ENCODE measurements around the gene CELSR3. TPM values are rescaled to one million over a fixed set of nuclear protein-coding genes. Genes with fewer than 3 reads are reported as not detected.

The CELSR3 gene
- total RNA-seq, 3 donors from 2014 or later (not counting 1 experiment from before 2014, with no cell fraction given), result 2.0 to 3.4 (median 2.6) TPM

GRCh38 chr3:48642605-48643004 lies 20.1 kb downstream of the CELSR3 start:
- ATAC-seq, result no peak
- H3K36me3 ChIP-seq (ENCODE audit: control insufficient read depth, insufficient read depth, low read length), result no peaks in the 10 kb centered on the region
- WGBS (ENCODE audit: insufficient coverage), result 96% methylated on average over 12 of the region's 12 CpGs
- no peak overlapping the region for H3K27ac ChIP-seq (ENCODE audit: low read length)
- no peak for DNase-seq
- no peaks in the 10 kb centered on the region for H3K27me3 Mint-ChIP-seq (ENCODE audit: low read depth in 2 of 2)
- no peak overlapping the region for H3K27ac Mint-ChIP-seq
- TF ChIP-seq CTCF (IDR thresholded peaks at IDR 0.05), result no peak
- H3K9me3 ChIP-seq (ENCODE audit: control insufficient read depth, insufficient read depth, low read length), result no peaks in the 10 kb centered on the region
- no peaks in the 10 kb centered on the region for H3K9me3 Mint-ChIP-seq
- no peak overlapping the region for H3K4me3 ChIP-seq (ENCODE audit: low read length)
- H3K4me3 Mint-ChIP-seq, result no peak overlapping the region
- intact Hi-C loops (cut with micrococcal nuclease), result no loop called here
- peaks cover 0 to 3% of the 10 kb centered on the region in 2 donors for H3K4me1 Mint-ChIP-seq
- H3K4me1 ChIP-seq (ENCODE audit: control insufficient read depth, insufficient read depth, low read length), result no peaks in the 10 kb centered on the region
- no peaks in the 10 kb centered on the region for H3K36me3 Mint-ChIP-seq
- no peaks in the 10 kb centered on the region for H3K27me3 ChIP-seq (ENCODE audit: control insufficient read depth, insufficient read depth, low read length)

DNA sequence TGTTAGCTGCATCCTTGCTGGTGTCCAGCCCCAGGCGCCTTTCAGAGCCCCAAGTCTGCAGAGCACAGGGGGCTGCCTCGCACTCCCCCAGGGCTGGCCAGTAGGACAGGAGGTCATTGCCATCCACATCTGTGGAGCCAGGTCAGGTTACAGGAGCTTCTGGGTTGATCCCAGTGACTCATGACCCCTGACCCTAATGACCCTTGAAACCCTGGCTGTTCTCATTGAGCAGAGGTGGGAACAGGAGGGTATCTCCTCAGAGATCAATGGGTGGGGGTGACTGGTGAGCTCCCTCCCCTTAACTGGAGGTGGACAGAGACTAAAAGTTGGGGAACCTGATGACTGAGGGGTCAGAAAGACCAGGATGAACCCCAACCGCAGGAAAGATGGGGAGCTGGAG lies 21.3 kb downstream of the CELSR3 start:
- Histone ChIP-seq H3K27me3 (ENCODE audit: control insufficient read depth, insufficient read depth, low read length) (no peaks in the 10 kb centered on the region), H3K36me3 (ENCODE audit: control insufficient read depth, insufficient read depth, low read length) (no peaks in the 10 kb centered on the region), H3K4me3 (ENCODE audit: low read length) (no peak overlapping the region), H3K4me1 (ENCODE audit: control insufficient read depth, insufficient read depth, low read length) (peaks cover 2% of the 10 kb centered on the region), H3K27ac (ENCODE audit: low read length) (no peak overlapping the region), H3K9me3 (ENCODE audit: control insufficient read depth, insufficient read depth, low read length) (no peaks in the 10 kb centered on the region)
- H3K9me3 Mint-ChIP-seq, result no peaks in the 10 kb centered on the region
- DNase-seq (no peak), ATAC-seq (no peak)
- no peak overlapping the region for H3K27ac Mint-ChIP-seq
- 94% methylated on average over 3 of the region's 3 CpGs for WGBS (ENCODE audit: insufficient coverage)
- no peaks in the 10 kb centered on the region for H3K36me3 Mint-ChIP-seq
- TF ChIP-seq CTCF (IDR thresholded peaks at IDR 0.05), result no peak
- H3K4me1 Mint-ChIP-seq, result peaks cover 0 to 3% of the 10 kb centered on the region in 2 donors
- H3K27me3 Mint-ChIP-seq (ENCODE audit: low read depth in 2 of 2), result no peaks in the 10 kb centered on the region
- no peak overlapping the region for H3K4me3 Mint-ChIP-seq
- intact Hi-C loops (cut with micrococcal nuclease), result no loop called here

GRCh38 chr3:48639944-48640606 lies 22.6 kb downstream of the CELSR3 start:
- Mint-ChIP-seq H3K4me1 (peaks cover 0 to 9% of the 10 kb centered on the region in 2 donors), H3K27me3 (ENCODE audit: low read depth in 2 of 2) (no peaks in the 10 kb centered on the region)
- WGBS (ENCODE audit: insufficient coverage), result 94% methylated on average over 38 of the region's 38 CpGs

More at GRCh38 chr3:48639944-48640606, 22.6 kb downstream of the CELSR3 start:
- intact Hi-C loops (cut with micrococcal nuclease), result no loop called here
- Histone ChIP-seq H3K27me3 (ENCODE audit: control insufficient read depth, insufficient read depth, low read length) (no peaks in the 10 kb centered on the region), H3K36me3 (ENCODE audit: control insufficient read depth, insufficient read depth, low read length) (no peaks in the 10 kb centered on the region), H3K9me3 (ENCODE audit: control insufficient read depth, insufficient read depth, low read length) (no peaks in the 10 kb centered on the region), H3K27ac (ENCODE audit: low read length) (no peak overlapping the region), H3K4me3 (ENCODE audit: low read length) (no peak overlapping the region), H3K4me1 (ENCODE audit: control insufficient read depth, insufficient read depth, low read length) (peaks cover 10% of the 10 kb centered on the region)
- no peaks in the 10 kb centered on the region for H3K9me3 Mint-ChIP-seq
- no peaks in the 10 kb centered on the region for H3K36me3 Mint-ChIP-seq
- H3K4me3 Mint-ChIP-seq, result no peak overlapping the region
- no peak for TF ChIP-seq CTCF (IDR thresholded peaks at IDR 0.05)
- no peak for ATAC-seq
- no peak for DNase-seq
- no peak overlapping the region for H3K27ac Mint-ChIP-seq
